ES-I3 (cell line): ENCODE results near the gene FBXO8.
"Not testable (repeated sequence)": the region's sequence is repeated elsewhere in the genome, so short reads cannot be mapped to it uniquely, and the experiment has no call there.

ENCODE experiments used
- H3K36me3 ChIP-seq: 2 replicates; pipeline ENCODE4 v1.6.1; 2013; ENCODE audit warnings: mild to moderate bottlenecking, low read length, control low read depth, moderate library complexity; ENCODE audit not compliant: insufficient read depth
- H3K4me1 ChIP-seq: 2 replicates; pipeline ENCODE4 v1.6.1; 2013; ENCODE audit warnings: mild to moderate bottlenecking, control low read depth, low read length; ENCODE audit not compliant: insufficient read depth
- H3K9ac ChIP-seq: 2 replicates; pipeline ENCODE4 v1.6.1; 2013; ENCODE audit warnings: low read depth, mild to moderate bottlenecking, low read length, moderate library complexity
- H3K9me3 ChIP-seq: 2 replicates; pipeline ENCODE4 v1.6.1; 2013; ENCODE audit warnings: mild to moderate bottlenecking, low read length, moderate library complexity; ENCODE audit not compliant: control insufficient read depth, insufficient read depth

FBXO8 gene

DNA sequence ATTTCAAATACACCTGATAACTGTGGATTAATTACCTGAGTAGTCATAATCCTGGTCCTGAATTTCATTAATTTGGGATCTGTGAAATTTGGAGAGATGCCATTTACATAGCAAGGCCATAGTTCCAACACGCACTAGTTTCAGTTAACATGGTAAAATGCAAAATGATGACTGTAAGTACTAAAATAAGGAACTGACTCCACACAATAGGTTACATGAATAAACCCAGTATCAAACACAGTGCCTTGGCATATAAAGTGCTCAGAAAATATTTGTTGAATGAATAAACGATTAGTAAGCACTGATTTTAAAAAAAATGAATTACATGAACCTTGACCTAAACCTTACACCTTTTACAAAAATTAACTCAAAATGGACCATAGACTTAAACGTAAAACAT is 9.0 kb downstream of the FBXO8 start:
- H3K9ac ChIP-seq = no peak overlapping the region
- H3K4me1 ChIP-seq = no peaks in the 10 kb centered on the region
- H3K36me3 ChIP-seq = no peaks in the 10 kb centered on the region
- no peaks in the 10 kb centered on the region for H3K9me3 ChIP-seq

DNA sequence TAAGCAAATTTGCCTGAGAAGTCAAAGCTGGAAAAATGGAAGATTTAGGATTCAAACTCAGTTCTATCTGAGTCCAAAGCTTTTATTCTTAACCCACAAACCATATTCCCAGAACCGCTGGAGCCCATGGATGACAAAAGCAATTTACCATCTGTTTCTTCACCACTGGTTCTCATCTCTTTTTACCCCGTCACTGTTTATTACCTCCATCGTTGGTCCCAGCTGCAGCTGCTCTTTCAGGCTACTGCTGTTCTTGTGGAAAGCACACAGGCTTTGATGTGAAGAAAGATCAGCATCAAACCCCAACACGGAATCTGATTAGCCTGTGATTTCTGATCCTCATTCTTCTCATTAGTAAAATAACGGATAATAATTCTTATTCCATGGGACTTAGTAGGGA is 9.5 kb downstream of the FBXO8 start:
- Histone ChIP-seq H3K9me3 (no peaks in the 10 kb centered on the region), H3K9ac (no peak overlapping the region), H3K36me3 (no peaks in the 10 kb centered on the region), H3K4me1 (no peaks in the 10 kb centered on the region)

DNA sequence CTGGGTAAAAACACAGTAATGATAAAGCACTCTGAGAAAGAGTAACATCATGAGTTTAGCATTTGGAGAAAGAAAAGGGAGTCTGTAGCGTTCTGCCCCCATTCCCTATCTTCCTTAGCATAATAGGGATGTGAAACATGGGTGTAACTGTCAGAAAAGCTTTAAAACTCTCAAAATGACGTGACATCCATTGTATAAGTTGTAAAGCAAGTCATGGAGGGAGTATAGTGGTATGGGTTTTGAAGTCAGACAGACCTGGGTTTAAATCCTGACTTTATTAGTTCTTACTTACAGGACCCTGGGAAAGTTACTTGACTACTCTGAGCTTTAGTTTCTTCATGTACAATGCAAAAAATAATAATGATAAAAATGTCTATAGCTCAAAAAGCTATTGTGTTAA is 17.1 kb downstream of the FBXO8 start:
- Histone ChIP-seq H3K9ac (no peak overlapping the region), H3K9me3 (no peaks in the 10 kb centered on the region), H3K4me1 (no peaks in the 10 kb centered on the region), H3K36me3 (no peaks in the 10 kb centered on the region)

DNA sequence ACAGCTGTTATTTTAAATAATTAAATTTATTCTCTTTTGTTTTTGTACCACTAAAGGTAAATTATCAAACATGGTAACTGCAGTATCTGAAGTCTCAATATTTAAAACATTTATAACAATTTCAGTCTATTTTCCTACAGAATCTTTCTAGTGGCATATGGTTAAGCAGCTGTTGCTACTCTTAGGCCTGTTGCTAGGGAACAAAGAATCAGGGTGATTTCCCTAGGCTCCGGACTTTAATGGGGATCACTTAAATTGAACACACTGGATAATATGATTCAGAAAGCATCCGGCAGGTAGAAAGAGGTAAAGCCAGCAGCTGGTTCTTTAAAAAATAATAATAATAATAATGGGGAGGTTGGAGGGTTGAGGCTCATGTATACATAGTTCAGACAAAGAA is 17.6 kb downstream of the FBXO8 start:
- H3K4me1 ChIP-seq = no peaks in the 10 kb centered on the region
- no peaks in the 10 kb centered on the region for H3K36me3 ChIP-seq
- no peaks in the 10 kb centered on the region for H3K9me3 ChIP-seq
- H3K9ac ChIP-seq = no peak overlapping the region

DNA sequence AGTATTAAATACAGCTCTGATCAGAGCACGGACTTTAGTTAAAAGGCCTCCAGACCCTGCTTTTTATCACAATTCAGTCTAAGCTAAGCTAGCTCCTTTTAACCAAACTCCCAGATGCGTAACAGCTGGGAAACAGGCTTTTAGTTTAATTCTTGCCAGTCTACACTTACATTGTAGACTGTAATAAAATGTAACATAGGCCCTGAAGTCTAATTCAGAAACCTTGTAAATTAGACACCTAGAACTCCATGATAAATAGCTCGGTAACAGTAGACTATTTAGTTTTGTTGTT is 20.1 kb downstream of the FBXO8 start:
- Histone ChIP-seq H3K4me1 (no peaks in the 10 kb centered on the region), H3K9ac (no peak overlapping the region), H3K36me3 (no peaks in the 10 kb centered on the region), H3K9me3 (no peaks in the 10 kb centered on the region)

DNA sequence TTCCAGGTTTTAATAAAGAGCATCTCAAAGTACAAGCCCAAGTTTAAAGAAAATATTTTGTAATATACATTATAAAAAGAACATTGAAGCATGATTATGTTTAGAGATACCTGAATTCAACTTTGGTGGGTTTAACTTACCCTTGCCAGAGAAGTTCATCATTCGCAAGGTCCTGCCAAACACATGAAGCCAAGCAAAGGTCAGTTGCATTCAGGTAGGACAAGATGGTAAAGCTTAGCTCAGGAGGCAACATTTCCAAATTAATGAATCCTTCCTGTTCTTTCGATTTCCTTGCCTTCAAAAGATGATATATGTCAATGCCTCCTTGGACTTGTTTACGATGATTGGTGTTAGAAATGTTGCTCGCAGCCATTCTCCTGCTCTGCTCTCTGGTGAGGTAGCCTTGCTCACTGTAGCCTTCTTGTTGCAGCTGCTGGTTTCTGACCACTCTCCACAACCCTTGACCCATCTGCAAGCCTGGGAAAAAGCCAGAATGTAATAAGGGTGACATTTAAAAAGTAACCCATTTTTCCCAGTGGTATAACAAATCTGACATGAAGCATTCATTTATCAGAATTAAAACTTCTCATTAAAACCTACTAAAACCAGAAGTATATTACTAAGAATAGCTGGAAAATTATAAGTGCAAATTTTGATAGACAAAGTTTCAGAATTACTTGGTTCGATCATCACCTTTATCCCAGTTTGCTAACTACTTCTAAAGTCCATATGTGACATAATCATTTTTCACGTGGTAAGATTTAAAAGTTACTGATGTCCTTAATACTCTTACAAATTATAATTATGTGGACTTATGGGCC is 20.6 kb downstream of the FBXO8 start:
- no peaks in the 10 kb centered on the region for H3K36me3 ChIP-seq
- no peaks in the 10 kb centered on the region for H3K9me3 ChIP-seq
- no peak overlapping the region for H3K9ac ChIP-seq
- no peaks in the 10 kb centered on the region for H3K4me1 ChIP-seq

DNA sequence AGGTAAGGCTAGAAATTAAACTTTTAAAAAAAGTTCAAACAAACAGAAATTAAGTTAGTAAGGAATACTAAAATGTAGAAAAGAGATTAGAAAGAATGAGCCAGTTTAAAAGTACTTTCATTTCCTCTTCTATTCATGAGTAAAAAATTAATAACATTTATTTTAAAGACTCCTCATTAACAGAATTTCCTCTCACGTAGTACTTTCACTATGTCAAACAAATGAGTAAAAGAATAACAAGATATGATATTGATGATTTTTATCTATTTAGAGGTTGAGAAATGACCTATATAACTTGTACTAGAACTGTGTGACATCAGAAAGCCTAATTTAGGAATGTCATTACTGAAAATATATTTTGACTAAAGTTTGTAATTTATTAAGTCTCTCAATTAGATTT is 22.0 kb downstream of the FBXO8 start:
- not testable (repeated sequence) for H3K9ac ChIP-seq, H3K36me3 ChIP-seq, H3K4me1 ChIP-seq, H3K9me3 ChIP-seq

DNA sequence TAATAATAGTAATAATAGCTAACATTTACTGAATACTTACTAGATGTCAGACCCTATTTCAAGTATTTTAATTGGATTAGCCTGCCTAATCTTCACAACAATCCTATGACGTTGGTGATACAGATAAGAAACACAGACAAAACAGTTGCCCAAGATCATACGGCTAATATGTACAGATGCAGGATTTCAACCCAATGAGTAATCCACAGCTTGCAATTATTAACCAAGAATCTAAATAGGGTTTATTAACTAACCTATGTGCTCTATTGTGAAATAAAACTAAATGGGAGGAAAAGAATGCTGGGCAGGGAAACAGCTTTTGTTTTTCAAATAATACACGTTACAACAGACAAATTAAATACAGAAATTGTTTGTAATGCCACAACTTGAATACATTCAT is 23.4 kb downstream of the FBXO8 start:
- no peaks in the 10 kb centered on the region for H3K4me1 ChIP-seq
- H3K9ac ChIP-seq = no peak overlapping the region
- no peaks in the 10 kb centered on the region for H3K36me3 ChIP-seq
- H3K9me3 ChIP-seq = no peaks in the 10 kb centered on the region

DNA sequence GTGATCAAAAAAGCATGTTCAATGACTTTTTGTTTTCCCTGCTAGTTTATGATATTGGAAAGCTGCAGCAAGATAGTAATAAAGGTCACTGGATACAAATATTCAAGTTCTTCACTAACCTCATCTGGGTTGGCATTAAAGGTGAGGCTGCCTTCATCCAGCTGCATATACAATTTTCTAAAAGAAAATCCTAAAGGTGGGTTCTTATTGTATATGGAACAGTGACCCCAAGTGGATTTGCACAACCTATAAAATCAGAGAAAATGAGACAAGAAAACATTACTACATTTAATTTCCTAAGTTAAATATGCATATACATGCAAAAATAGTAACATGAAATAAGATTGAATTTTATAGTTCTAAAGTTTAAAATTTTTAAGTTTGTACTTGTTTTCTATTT is 23.9 kb downstream of the FBXO8 start:
- no peaks in the 10 kb centered on the region for H3K36me3 ChIP-seq
- H3K4me1 ChIP-seq = no peaks in the 10 kb centered on the region
- no peak overlapping the region for H3K9ac ChIP-seq
- H3K9me3 ChIP-seq = no peaks in the 10 kb centered on the region

DNA sequence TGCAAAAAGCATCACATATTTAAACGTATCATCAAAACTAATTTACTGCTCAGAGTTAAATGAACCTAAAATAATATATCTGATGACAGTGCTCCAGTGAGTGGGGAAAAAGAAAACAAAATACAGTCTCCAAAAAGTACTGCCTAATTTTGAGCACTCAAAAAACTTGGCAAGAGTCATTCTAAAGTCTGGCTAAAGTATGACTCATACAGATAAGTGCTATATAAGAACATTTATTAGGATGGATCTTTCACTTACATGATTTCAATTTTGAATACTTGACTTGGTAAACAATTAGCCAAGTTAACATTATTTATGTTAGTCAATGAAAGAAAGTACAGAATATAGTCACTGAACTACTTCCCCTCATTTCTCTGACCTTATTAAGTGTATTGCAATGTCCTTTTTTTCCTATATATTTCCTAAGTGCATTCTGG is 27.2 kb downstream of the FBXO8 start:
- H3K4me1 ChIP-seq = no peaks in the 10 kb centered on the region
- no peaks in the 10 kb centered on the region for H3K9me3 ChIP-seq
- H3K36me3 ChIP-seq = no peaks in the 10 kb centered on the region
- no peak overlapping the region for H3K9ac ChIP-seq

DNA sequence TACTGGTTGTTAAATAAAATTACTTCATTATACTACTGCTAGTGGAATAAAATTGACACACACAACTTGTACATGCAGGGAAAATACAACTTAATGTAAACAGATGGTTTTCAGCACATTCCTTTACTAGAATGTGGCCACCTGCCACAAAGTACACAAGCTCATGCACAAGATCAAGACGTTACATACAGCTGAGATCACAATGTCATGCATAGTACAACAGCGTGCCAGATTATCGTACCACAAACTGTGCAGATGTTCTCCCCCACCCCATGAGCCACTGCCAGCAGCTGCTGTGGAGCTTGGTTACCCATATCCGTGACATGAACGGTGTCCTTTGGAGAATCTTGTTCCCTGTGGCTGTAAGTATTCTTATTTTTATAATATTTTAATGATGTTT is 27.7 kb downstream of the FBXO8 start:
- no peak overlapping the region for H3K9ac ChIP-seq
- no peaks in the 10 kb centered on the region for H3K4me1 ChIP-seq
- no peaks in the 10 kb centered on the region for H3K9me3 ChIP-seq
- no peaks in the 10 kb centered on the region for H3K36me3 ChIP-seq

DNA sequence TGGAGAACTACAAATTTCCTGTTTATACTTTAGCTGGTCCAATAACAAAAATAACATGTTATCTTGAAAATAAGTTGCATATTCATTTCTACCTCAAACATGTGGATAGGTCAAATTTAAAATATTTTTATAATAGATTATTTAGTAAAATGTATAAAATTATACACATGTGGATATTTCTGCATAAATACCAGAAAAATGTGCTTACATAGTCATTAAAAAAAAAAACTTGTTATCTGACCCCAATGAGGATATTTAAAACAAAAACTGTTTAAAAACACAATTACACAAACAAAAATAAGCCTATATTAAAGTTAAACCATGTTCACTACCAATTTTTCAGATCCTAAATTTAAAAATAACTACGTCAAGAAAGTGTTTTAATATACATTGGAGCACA is 28.1 kb downstream of the FBXO8 start:
- Histone ChIP-seq H3K36me3 (no peaks in the 10 kb centered on the region), H3K9ac (no peak overlapping the region), H3K9me3 (no peaks in the 10 kb centered on the region), H3K4me1 (no peaks in the 10 kb centered on the region)

DNA sequence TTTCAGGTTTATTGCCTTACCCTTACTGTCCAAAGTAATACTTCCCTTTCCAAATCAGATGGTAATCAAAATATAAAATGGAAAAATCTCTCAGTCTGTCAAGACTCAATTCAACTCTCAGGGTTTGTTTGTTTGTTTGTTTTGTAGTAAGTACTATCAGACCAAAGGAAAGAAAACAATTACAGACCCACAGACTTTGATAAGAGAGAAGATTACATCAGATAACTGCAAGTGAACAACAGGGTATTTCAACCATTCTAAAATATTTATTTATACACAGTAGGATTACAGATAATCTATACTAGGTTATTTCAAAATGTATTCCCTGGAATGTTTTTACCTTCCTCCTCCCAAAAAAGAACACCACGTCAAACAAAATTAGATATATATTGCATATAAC is 28.9 kb downstream of the FBXO8 start:
- H3K9me3 ChIP-seq = no peaks in the 10 kb centered on the region
- H3K36me3 ChIP-seq = no peaks in the 10 kb centered on the region
- H3K4me1 ChIP-seq = no peaks in the 10 kb centered on the region
- no peak overlapping the region for H3K9ac ChIP-seq

DNA sequence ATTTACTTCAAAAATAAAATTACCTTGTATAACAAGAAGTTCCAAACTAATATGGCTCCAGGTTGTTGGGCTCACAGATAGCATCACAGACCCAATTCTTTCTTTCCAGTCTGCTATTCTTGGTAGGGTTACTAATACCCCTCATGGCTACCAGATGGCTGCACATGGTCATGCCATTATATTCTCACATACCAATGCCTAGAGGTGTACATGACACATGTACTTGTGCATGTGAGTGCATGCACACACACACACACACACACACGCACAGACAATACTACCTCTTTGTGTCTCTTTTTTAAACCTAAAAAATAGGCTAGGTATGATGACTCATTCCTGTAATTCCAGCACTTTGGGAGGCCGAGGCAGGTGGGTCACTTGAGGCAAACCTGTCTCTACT is 31.1 kb downstream of the FBXO8 start:
- H3K9ac ChIP-seq = no peak overlapping the region
- H3K9me3 ChIP-seq = no peaks in the 10 kb centered on the region
- H3K36me3 ChIP-seq = no peaks in the 10 kb centered on the region
- no peaks in the 10 kb centered on the region for H3K4me1 ChIP-seq

DNA sequence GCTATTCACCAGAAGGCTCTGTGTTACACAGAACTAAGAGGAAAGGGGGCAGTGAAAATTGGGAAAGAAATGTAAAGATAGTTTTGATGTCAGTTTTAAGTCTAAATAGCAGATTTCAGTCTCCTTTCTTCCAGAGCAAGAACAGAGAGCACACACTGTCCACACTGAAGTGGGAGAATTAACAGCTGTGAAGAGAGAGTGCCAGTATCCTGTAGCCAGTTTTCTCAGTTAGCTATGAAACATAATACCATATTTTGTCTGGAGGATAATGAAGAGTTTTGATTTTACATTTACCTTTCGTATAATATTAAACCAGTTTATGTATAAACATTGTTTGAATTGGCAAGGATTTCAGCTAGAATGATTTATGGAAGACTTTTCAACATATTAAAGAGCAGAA is 35.1 kb downstream of the FBXO8 start:
- H3K36me3 ChIP-seq = no peaks in the 10 kb centered on the region
- no peaks in the 10 kb centered on the region for H3K4me1 ChIP-seq

DNA sequence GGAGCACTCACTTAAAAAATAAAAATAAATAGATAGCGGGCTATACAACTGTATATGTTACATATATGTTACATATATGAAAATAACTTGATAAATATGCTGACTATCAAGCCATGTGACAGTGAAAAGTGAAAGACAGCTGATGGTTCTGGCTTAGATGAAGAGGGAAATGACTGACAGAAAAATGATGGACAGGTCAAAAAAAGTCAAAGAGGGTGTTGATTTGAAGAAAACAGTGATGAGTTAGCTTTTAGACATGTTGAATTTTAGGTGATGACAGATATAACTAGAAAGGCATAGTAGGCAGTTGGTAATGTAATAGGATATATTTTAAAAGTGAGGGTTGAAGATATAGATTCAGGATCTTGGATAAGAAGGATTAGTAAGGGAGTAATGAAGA is 37.8 kb downstream of the FBXO8 start:
- H3K9me3 ChIP-seq = no peaks in the 10 kb centered on the region
- H3K9ac ChIP-seq = no peak overlapping the region
- no peaks in the 10 kb centered on the region for H3K36me3 ChIP-seq
- no peaks in the 10 kb centered on the region for H3K4me1 ChIP-seq

More for the DNA sequence above, 35.1 kb downstream of the FBXO8 start:
- H3K9ac ChIP-seq = no peak overlapping the region
- no peaks in the 10 kb centered on the region for H3K9me3 ChIP-seq
